ENCODE measurements around the gene EOGT.

The EOGT gene

GRCh38 chr3:69014022-69014580 is 617 bp upstream of the EOGT start:
- H3K79me1 ChIP-seq (ENCODE audit: low read depth, low read length) = no peaks in the 10 kb centered on the region
- no peak for DNase-seq (ENCODE audit: low spot score)
- no peak overlapping the region for H4K91ac ChIP-seq (ENCODE audit: low read depth, low read length, poor library complexity)
- WGBS, 2 donors (ENCODE audit: extremely low coverage in 2 of 2, insufficient read length in 2 of 2, insufficient replicate concordance in 1 of 2) = no CpG with 5 or more reads among the region's 11 CpGs
- H3K4me3 ChIP-seq (ENCODE audit: low read length in 2 of 2) = peak overlapping the region; percentile 15 to 94
- no peak overlapping the region for H3K14ac ChIP-seq (ENCODE audit: low read length)
- H2AK5ac ChIP-seq (ENCODE audit: low read depth, low read length) = no peak overlapping the region
- H3K4me1 ChIP-seq (ENCODE audit: control insufficient read depth in 2 of 2, insufficient read depth in 1 of 2, low read depth in 1 of 2, low read length in 2 of 2) = peaks cover 4 to 6% of the 10 kb centered on the region in 2 donors
- H2BK5ac ChIP-seq (ENCODE audit: low read length) = no peak overlapping the region
- H2BK120ac ChIP-seq (ENCODE audit: low read depth, low read length) = no peak overlapping the region
- H2BK15ac ChIP-seq (ENCODE audit: low read length) = peak overlapping the region; percentile 76
- H3K4me2 ChIP-seq (ENCODE audit: insufficient read depth, low read length, poor library complexity, severe bottlenecking) = peak overlapping the region; percentile 90
- H2AFZ ChIP-seq (ENCODE audit: low read length) = peak overlapping the region; percentile 77
- peak overlapping the region; percentile 98 for H3K18ac ChIP-seq (ENCODE audit: low read length)
- H4K8ac ChIP-seq (ENCODE audit: low read depth, low read length) = no peak overlapping the region
- H3K36me3 ChIP-seq (replicated peaks in 1 of 2; ENCODE audit: control insufficient read depth in 2 of 2, insufficient read depth in 2 of 2, low read length in 2 of 2) = peaks cover 0 to 11% of the 10 kb centered on the region in 2 donors
- no peak overlapping the region for H3K27ac ChIP-seq (replicated peaks; ENCODE audit: low read length)
- peak overlapping the region; percentile 96 for H3K23ac ChIP-seq (ENCODE audit: low read depth, low read length, poor library complexity)
- peaks cover 0 to 20% (median 0%) of the 10 kb centered on the region in 3 experiments for H3K27me3 ChIP-seq (ENCODE audit: control insufficient read depth in 3 of 3, insufficient read depth in 3 of 3, low read depth in 1 of 3, low read length in 3 of 3)
- no peak overlapping the region for H2BK12ac ChIP-seq (ENCODE audit: low read length)
- peak overlapping the region; percentile 79 for H3K9ac ChIP-seq (ENCODE audit: low read depth, low read length, poor library complexity)
- H3K4ac ChIP-seq (ENCODE audit: low read length) = no peak overlapping the region
- no peaks in the 10 kb centered on the region for H3K9me3 ChIP-seq (replicated peaks in 1 of 2; ENCODE audit: control insufficient read depth in 2 of 2, insufficient read depth in 1 of 2, low read depth in 1 of 2, low read length in 2 of 2)

- no peak overlapping the region for H3K27ac ChIP-seq (replicated peaks; ENCODE audit: low read length)
- H2BK120ac ChIP-seq (ENCODE audit: low read depth, low read length) = no peak overlapping the region
- no CpG with 5 or more reads among the region's 36 CpGs for WGBS, 2 donors (ENCODE audit: extremely low coverage in 2 of 2, insufficient read length in 2 of 2, insufficient replicate concordance in 1 of 2)
- H2BK15ac ChIP-seq (ENCODE audit: low read length) = no peak overlapping the region
- H2AK5ac ChIP-seq (ENCODE audit: low read depth, low read length) = no peak overlapping the region
- H3K79me1 ChIP-seq (ENCODE audit: low read depth, low read length) = no peaks in the 10 kb centered on the region
- H3K9me3 ChIP-seq (replicated peaks in 1 of 2; ENCODE audit: control insufficient read depth in 2 of 2, insufficient read depth in 1 of 2, low read depth in 1 of 2, low read length in 2 of 2) = no peaks in the 10 kb centered on the region
- peak; percentile 17 for DNase-seq (ENCODE audit: low spot score)
- peak overlapping the region in 1 of 2 donors; percentile 94 for H3K4me3 ChIP-seq (ENCODE audit: low read length in 2 of 2)
- peak overlapping the region; percentile 92 for H3K18ac ChIP-seq (ENCODE audit: low read length)
- no peak overlapping the region for H2BK12ac ChIP-seq (ENCODE audit: low read length)
- no peak overlapping the region for H3K14ac ChIP-seq (ENCODE audit: low read length)
- no peak overlapping the region for H2AFZ ChIP-seq (ENCODE audit: low read length)
- no peak overlapping the region for H4K91ac ChIP-seq (ENCODE audit: low read depth, low read length, poor library complexity)
- no peak overlapping the region for H4K8ac ChIP-seq (ENCODE audit: low read depth, low read length)
- no peak overlapping the region for H3K23ac ChIP-seq (ENCODE audit: low read depth, low read length, poor library complexity)
- H3K27me3 ChIP-seq (ENCODE audit: control insufficient read depth in 3 of 3, insufficient read depth in 3 of 3, low read depth in 1 of 3, low read length in 3 of 3) = peaks cover 0 to 20% (median 0%) of the 10 kb centered on the region in 3 experiments
- peaks cover 0 to 6% of the 10 kb centered on the region in 2 donors for H3K36me3 ChIP-seq (replicated peaks in 1 of 2; ENCODE audit: control insufficient read depth in 2 of 2, insufficient read depth in 2 of 2, low read length in 2 of 2)
- no peak overlapping the region for H3K9ac ChIP-seq (ENCODE audit: low read depth, low read length, poor library complexity)
- no peak overlapping the region for H3K4ac ChIP-seq (ENCODE audit: low read length)
- no peak overlapping the region for H2BK5ac ChIP-seq (ENCODE audit: low read length)
- peak overlapping the region; percentile 90 for H3K4me2 ChIP-seq (ENCODE audit: insufficient read depth, low read length, poor library complexity, severe bottlenecking)
- H3K4me1 ChIP-seq (ENCODE audit: control insufficient read depth in 2 of 2, insufficient read depth in 1 of 2, low read depth in 1 of 2, low read length in 2 of 2) = peaks cover 8 to 11% of the 10 kb centered on the region in 2 donors
These were observed 658 bp downstream of the EOGT start for GRCh38 chr3:69012800-69013252.

- H3K23ac ChIP-seq (ENCODE audit: low read depth, low read length, poor library complexity) = no peak overlapping the region
- H3K4me1 ChIP-seq (ENCODE audit: control insufficient read depth in 2 of 2, insufficient read depth in 1 of 2, low read depth in 1 of 2, low read length in 2 of 2) = peaks cover 8 to 11% of the 10 kb centered on the region in 2 donors
- no peak overlapping the region for H3K27ac ChIP-seq (replicated peaks; ENCODE audit: low read length)
- no peaks in the 10 kb centered on the region for H3K79me1 ChIP-seq (ENCODE audit: low read depth, low read length)
- no peak overlapping the region for H3K4me2 ChIP-seq (ENCODE audit: insufficient read depth, low read length, poor library complexity, severe bottlenecking)
- H4K8ac ChIP-seq (ENCODE audit: low read depth, low read length) = no peak overlapping the region
- H3K27me3 ChIP-seq (ENCODE audit: control insufficient read depth in 3 of 3, insufficient read depth in 3 of 3, low read depth in 1 of 3, low read length in 3 of 3) = peaks cover 0 to 20% (median 0%) of the 10 kb centered on the region in 3 experiments
- peaks cover 0 to 4% of the 10 kb centered on the region in 2 donors for H3K36me3 ChIP-seq (replicated peaks in 1 of 2; ENCODE audit: control insufficient read depth in 2 of 2, insufficient read depth in 2 of 2, low read length in 2 of 2)
- WGBS, 2 donors (ENCODE audit: extremely low coverage in 2 of 2, insufficient read length in 2 of 2, insufficient replicate concordance in 1 of 2) = no CpG with 5 or more reads among the region's 22 CpGs
- H2BK15ac ChIP-seq (ENCODE audit: low read length) = no peak overlapping the region
- DNase-seq (ENCODE audit: low spot score) = no peak
- H3K9me3 ChIP-seq (replicated peaks in 1 of 2; ENCODE audit: control insufficient read depth in 2 of 2, insufficient read depth in 1 of 2, low read depth in 1 of 2, low read length in 2 of 2) = no peaks in the 10 kb centered on the region
- H3K4me3 ChIP-seq (ENCODE audit: low read length in 2 of 2) = no peak overlapping the region
- no peak overlapping the region for H2BK5ac ChIP-seq (ENCODE audit: low read length)
- no peak overlapping the region for H4K91ac ChIP-seq (ENCODE audit: low read depth, low read length, poor library complexity)
- no peak overlapping the region for H3K18ac ChIP-seq (ENCODE audit: low read length)
- H2AK5ac ChIP-seq (ENCODE audit: low read depth, low read length) = no peak overlapping the region
- H2AFZ ChIP-seq (ENCODE audit: low read length) = peak overlapping the region; percentile 34
- no peak overlapping the region for H3K4ac ChIP-seq (ENCODE audit: low read length)
- no peak overlapping the region for H2BK12ac ChIP-seq (ENCODE audit: low read length)
- H2BK120ac ChIP-seq (ENCODE audit: low read depth, low read length) = no peak overlapping the region
- no peak overlapping the region for H3K9ac ChIP-seq (ENCODE audit: low read depth, low read length, poor library complexity)
- no peak overlapping the region for H3K14ac ChIP-seq (ENCODE audit: low read length)
These were observed 1.2 kb downstream of the EOGT start for GRCh38 chr3:69012100-69012799.

- WGBS, 2 donors (ENCODE audit: extremely low coverage in 2 of 2, insufficient read length in 2 of 2, insufficient replicate concordance in 1 of 2) = no CpG with 5 or more reads among the region's 8 CpGs
- H2BK12ac ChIP-seq (ENCODE audit: low read length) = no peak overlapping the region
These were observed 2.3 kb downstream of the EOGT start for GRCh38 chr3:69011096-69011730.

More at GRCh38 chr3:69011096-69011730, 2.3 kb downstream of the EOGT start:
- Histone ChIP-seq H4K91ac (ENCODE audit: low read depth, low read length, poor library complexity) (no peak overlapping the region), H4K8ac (ENCODE audit: low read depth, low read length) (no peak overlapping the region), H3K4me2 (ENCODE audit: insufficient read depth, low read length, poor library complexity, severe bottlenecking) (no peak overlapping the region), H3K9ac (ENCODE audit: low read depth, low read length, poor library complexity) (no peak overlapping the region), H3K79me1 (ENCODE audit: low read depth, low read length) (no peaks in the 10 kb centered on the region), H2AK5ac (ENCODE audit: low read depth, low read length) (no peak overlapping the region), H3K9me3 (replicated peaks in 1 of 2; ENCODE audit: control insufficient read depth in 2 of 2, insufficient read depth in 1 of 2, low read depth in 1 of 2, low read length in 2 of 2) (no peaks in the 10 kb centered on the region), H3K14ac (ENCODE audit: low read length) (no peak overlapping the region), H3K4me1 (ENCODE audit: control insufficient read depth in 2 of 2, insufficient read depth in 1 of 2, low read depth in 1 of 2, low read length in 2 of 2) (peaks cover 8 to 11% of the 10 kb centered on the region in 2 donors), H3K36me3 (replicated peaks in 1 of 2; ENCODE audit: control insufficient read depth in 2 of 2, insufficient read depth in 2 of 2, low read length in 2 of 2) (no peaks in the 10 kb centered on the region), H2BK15ac (ENCODE audit: low read length) (no peak overlapping the region), H3K4me3 (ENCODE audit: low read length in 2 of 2) (no peak overlapping the region), H2BK120ac (ENCODE audit: low read depth, low read length) (no peak overlapping the region), H3K27me3 (ENCODE audit: control insufficient read depth in 3 of 3, insufficient read depth in 3 of 3, low read depth in 1 of 3, low read length in 3 of 3) (peaks cover 0 to 20% (median 0%) of the 10 kb centered on the region in 3 experiments), H3K18ac (ENCODE audit: low read length) (no peak overlapping the region), H2AFZ (ENCODE audit: low read length) (no peak overlapping the region), H2BK5ac (ENCODE audit: low read length) (no peak overlapping the region), H3K4ac (ENCODE audit: low read length) (no peak overlapping the region), H3K27ac (replicated peaks; ENCODE audit: low read length) (no peak overlapping the region), H3K23ac (ENCODE audit: low read depth, low read length, poor library complexity) (no peak overlapping the region)
- DNase-seq (ENCODE audit: low spot score) = no peak
